Mesendoderm (in vitro differentiated cells): Measurements from ENCODE around the gene ECEL1.

Experiments
- DNase-seq: peaks from one replicate; pipeline ENCODE4 v3.0.0; 2013
- H2AK5ac ChIP-seq: 2 replicates; pipeline ENCODE4 v1.6.1; 2013; ENCODE audit warnings: low read length, inconsistent platforms
- H2BK120ac ChIP-seq: 2 replicates; pipeline ENCODE4 v1.6.1; 2013; ENCODE audit warnings: low read depth, mild to moderate bottlenecking, low read length, moderate library complexity, mixed read lengths
- H2BK15ac ChIP-seq: replicated peaks from 2 replicates; pipeline ENCODE4 v1.6.1; 2013; ENCODE audit warnings: low read depth, mild to moderate bottlenecking, moderate library complexity
- H2BK5ac ChIP-seq: 2 replicates; pipeline ENCODE4 v1.6.1; 2013; ENCODE audit warnings: low read length, inconsistent platforms
- H3K18ac ChIP-seq: 2 replicates; pipeline ENCODE4 v1.6.1; 2013; ENCODE audit warnings: mild to moderate bottlenecking, low read length, mixed read lengths
- H3K23ac ChIP-seq: one replicate; pipeline ENCODE4 v1.6.1; 2013; ENCODE audit warnings: low read length
- H3K27ac ChIP-seq: 2 replicates; pipeline ENCODE4 v1.5.1; 2013; ENCODE audit warnings: low read depth, mild to moderate bottlenecking, inconsistent platforms, low read length, moderate library complexity
- H3K27me3 ChIP-seq: 2 replicates; pipeline ENCODE4 v1.6.1; 2013; ENCODE audit warnings: low read length, control low read depth, mild to moderate bottlenecking, inconsistent platforms; ENCODE audit not compliant: insufficient read depth, poor library complexity
- H3K36me3 ChIP-seq: 2 replicates; pipeline ENCODE4 v1.6.1; 2013; ENCODE audit warnings: low read length, inconsistent platforms; ENCODE audit not compliant: control insufficient read depth, insufficient read depth
- H3K4ac ChIP-seq: one replicate; pipeline ENCODE4 v1.6.1; 2013; ENCODE audit warnings: low read depth, mild to moderate bottlenecking, low read length, moderate library complexity
- H3K4me1 ChIP-seq: 2 replicates; pipeline ENCODE4 v1.6.1; 2013; ENCODE audit warnings: low read depth, low read length, inconsistent platforms; ENCODE audit not compliant: control insufficient read depth
- H3K4me2 ChIP-seq: 2 replicates; pipeline ENCODE4 v1.6.1; 2013; ENCODE audit warnings: low read length
- H3K4me3 ChIP-seq: 2 replicates; pipeline ENCODE4 v1.5.1; 2013; ENCODE audit warnings: mild to moderate bottlenecking, low read length
- H3K56ac ChIP-seq: one replicate; pipeline ENCODE4 v1.6.1; 2013; ENCODE audit warnings: low read length
- H3K79me1 ChIP-seq: 2 replicates; pipeline ENCODE4 v1.6.1; 2013; ENCODE audit warnings: low read length, inconsistent platforms
- H3K79me2 ChIP-seq: 2 replicates; pipeline ENCODE4 v1.6.1; 2013; ENCODE audit warnings: mild to moderate bottlenecking, low read length; ENCODE audit not compliant: control insufficient read depth, insufficient read depth
- H3K9ac ChIP-seq: 2 replicates; pipeline ENCODE4 v1.6.1; 2013; ENCODE audit warnings: low read length, inconsistent platforms
- H4K5ac ChIP-seq: one replicate; pipeline ENCODE4 v1.6.1; 2013; ENCODE audit warnings: low read length
- H4K8ac ChIP-seq: one replicate; pipeline ENCODE4 v1.6.1; 2013; ENCODE audit warnings: low read depth, mild to moderate bottlenecking, control low read depth, low read length, moderate library complexity
- WGBS: extraction: QIAGEN DNeasy Blood & Tissue Kit; methylation state at CpG from one replicate; pipeline ENCODE4 v1.1.7; 2013; ENCODE audit warnings: low lambda C conversion rate, missing lambda C conversion rate; ENCODE audit not compliant: insufficient coverage; ENCODE audit errors: extremely low coverage; 5-methylcytosine and 5-hydroxymethylcytosine counted together

Gene ECEL1

DNA sequence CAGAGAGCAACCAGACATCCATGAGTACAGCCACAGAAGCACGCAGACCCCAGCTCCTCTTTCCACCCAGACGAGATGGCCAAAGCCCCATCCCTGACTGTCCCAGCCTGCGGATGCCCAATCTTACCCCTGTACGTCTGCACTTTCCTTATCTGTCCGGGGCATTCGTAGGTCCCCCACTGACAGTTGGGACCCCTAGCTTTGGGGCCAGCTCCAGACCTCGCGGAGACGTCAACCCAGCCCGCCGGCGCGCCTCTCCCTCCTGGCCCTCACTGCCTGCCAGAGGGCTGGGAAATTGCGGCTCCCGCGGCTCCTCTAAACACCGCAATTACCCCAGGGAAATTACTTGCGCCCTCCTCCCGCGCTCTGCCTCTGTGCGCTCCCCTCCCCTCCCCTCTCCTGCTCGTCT, 2.3 kb downstream of the ECEL1 start:
- H4K5ac ChIP-seq, result no peak overlapping the region
- no peaks in the 10 kb centered on the region for H3K79me2 ChIP-seq
- H2AK5ac ChIP-seq, result no peak overlapping the region
- no peak overlapping the region for H3K4ac ChIP-seq
- WGBS, result no CpG with 5 or more reads among the region's 22 CpGs
- H2BK5ac ChIP-seq, result no peak overlapping the region
- H3K4me1 ChIP-seq, result no peaks in the 10 kb centered on the region
- H3K56ac ChIP-seq, result no peak overlapping the region
- H3K27me3 ChIP-seq, result peaks cover 25% of the 10 kb centered on the region
- DNase-seq, result peak; percentile 14
- H3K4me2 ChIP-seq, result no peak overlapping the region
- no peaks in the 10 kb centered on the region for H3K36me3 ChIP-seq
- no peak overlapping the region for H3K23ac ChIP-seq
- no peak overlapping the region for H3K18ac ChIP-seq
- H2BK15ac ChIP-seq, result no peak overlapping the region
- H3K79me1 ChIP-seq, result no peaks in the 10 kb centered on the region
- no peak overlapping the region for H3K4me3 ChIP-seq
- no peak overlapping the region for H3K27ac ChIP-seq
- no peak overlapping the region for H4K8ac ChIP-seq
- H2BK120ac ChIP-seq, result no peak overlapping the region
- H3K9ac ChIP-seq, result no peak overlapping the region

DNA sequence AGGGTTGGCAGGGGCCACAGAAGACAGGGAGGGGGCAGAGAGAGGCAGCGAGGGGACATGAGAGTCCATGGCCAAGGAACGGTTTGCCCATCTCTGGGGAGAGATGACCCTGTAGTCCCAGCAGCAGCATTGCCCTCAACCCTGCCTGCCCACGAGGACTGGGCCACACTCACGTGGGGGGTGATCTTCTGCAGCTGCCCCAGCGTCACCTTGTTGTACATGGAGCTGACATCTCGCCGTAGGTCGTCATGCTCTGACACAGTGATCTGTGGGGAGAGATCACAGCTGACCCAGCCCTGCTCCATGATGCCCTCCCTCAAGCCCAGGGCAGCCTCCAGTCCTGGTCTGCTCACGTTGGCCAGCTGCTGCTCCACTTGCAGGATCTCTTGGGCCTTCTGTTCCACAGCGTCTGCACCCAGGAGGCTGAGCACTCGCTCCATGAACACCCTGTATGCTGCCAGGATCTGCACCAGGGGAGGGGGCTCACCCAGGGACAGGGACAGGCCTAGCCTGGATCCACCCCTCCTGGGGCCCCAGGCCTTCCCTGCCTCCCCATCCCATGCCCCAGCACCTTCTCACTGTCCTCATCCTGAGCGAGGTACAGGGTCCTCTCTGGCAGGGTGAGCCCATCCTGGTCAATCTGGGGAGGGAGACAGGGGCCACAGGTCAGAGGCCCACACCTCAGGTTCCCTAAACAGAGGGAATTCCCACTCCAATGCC, 2.8 kb downstream of the ECEL1 start:
- Histone ChIP-seq H2BK120ac (no peak overlapping the region), H3K4me2 (no peak overlapping the region), H3K79me1 (no peaks in the 10 kb centered on the region), H3K4me3 (no peak overlapping the region), H3K79me2 (no peaks in the 10 kb centered on the region), H2BK15ac (no peak overlapping the region), H4K5ac (no peak overlapping the region), H3K56ac (no peak overlapping the region), H3K27ac (no peak overlapping the region), H2AK5ac (no peak overlapping the region), H2BK5ac (no peak overlapping the region), H3K9ac (no peak overlapping the region), H4K8ac (no peak overlapping the region), H3K4ac (no peak overlapping the region), H3K23ac (no peak overlapping the region), H3K27me3 (peaks cover 25% of the 10 kb centered on the region), H3K36me3 (no peaks in the 10 kb centered on the region), H3K18ac (no peak overlapping the region), H3K4me1 (no peaks in the 10 kb centered on the region)
- no CpG with 5 or more reads among the region's 12 CpGs for WGBS
- no peak for DNase-seq

DNA sequence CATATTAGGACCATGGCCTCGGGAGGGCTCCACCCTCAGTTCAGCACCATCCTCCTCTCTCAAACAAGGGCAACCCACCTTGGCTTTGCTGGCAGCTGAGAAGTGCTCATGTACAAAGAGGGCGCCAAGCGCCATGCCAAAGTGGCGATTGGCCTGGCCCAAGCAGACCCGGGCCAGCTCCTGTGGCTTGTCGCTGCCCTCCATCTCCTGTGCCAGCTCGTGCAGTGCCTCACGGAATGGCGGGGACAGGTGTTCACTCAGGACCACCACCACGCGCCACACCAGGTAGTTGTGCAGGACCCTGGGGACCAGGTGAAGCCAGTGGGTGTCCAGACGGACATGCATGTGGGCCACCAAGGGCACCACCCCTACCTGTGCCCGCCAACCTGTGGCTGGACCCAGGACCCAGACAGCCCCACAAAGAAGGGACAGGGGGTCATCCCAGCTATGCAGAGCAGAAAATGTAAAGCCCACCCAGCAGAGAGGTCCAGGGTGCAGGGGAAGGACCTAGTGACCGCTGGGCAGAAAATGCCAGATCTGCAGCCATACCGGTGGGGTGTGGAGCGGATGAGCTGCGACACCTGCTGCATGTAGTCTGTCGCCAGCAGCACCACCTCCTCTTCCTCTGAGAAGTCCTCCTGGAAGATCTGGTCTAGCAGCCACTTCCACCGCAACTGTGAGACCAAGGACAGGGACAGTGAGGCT, 3.6 kb downstream of the ECEL1 start:
- Histone ChIP-seq H3K79me2 (no peaks in the 10 kb centered on the region), H3K4me1 (no peaks in the 10 kb centered on the region), H2BK120ac (no peak overlapping the region), H3K23ac (no peak overlapping the region), H3K56ac (no peak overlapping the region), H3K27me3 (peaks cover 25% of the 10 kb centered on the region), H3K18ac (no peak overlapping the region), H3K79me1 (no peaks in the 10 kb centered on the region), H4K8ac (no peak overlapping the region), H3K4me2 (no peak overlapping the region), H3K4ac (no peak overlapping the region), H2BK15ac (no peak overlapping the region), H4K5ac (no peak overlapping the region), H3K27ac (no peak overlapping the region), H2AK5ac (no peak overlapping the region), H2BK5ac (no peak overlapping the region), H3K36me3 (no peaks in the 10 kb centered on the region), H3K9ac (no peak overlapping the region), H3K4me3 (no peak overlapping the region)
- no peak for DNase-seq
- WGBS, result no CpG with 5 or more reads among the region's 19 CpGs

DNA sequence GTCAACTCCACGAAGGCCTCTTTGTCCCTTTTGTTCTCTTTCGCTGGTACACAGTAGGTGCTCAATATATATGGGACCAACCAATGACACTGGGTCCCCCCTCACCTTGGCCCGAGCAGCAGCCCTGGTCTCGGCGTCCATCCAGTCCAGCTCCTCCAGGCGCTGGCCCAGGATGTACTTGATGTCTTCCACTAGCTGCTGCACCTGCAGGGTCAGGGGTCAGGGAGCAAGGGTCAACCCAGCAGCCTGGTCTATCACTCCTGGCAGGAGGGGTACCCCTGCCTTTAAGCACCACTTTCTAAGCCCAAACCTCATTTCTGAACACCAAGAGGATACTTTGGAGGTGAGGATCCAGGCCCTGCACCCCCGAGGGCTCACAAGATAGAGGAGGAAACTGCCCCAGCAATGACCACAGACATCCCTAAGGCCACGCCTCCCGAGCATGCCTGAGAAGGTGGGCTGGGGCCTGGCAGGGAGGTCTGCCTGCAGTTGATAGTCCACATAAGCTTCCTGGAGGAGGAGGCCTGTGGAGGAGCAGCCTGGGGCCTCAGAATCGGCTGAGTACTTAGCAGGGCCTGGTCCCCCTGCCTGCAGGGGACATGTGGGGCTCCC, 4.2 kb downstream of the ECEL1 start:
- Histone ChIP-seq H3K4me3 (no peak overlapping the region), H2BK15ac (no peak overlapping the region), H3K4ac (no peak overlapping the region), H3K23ac (no peak overlapping the region), H2BK5ac (no peak overlapping the region), H3K4me2 (no peak overlapping the region), H3K79me1 (no peaks in the 10 kb centered on the region), H3K36me3 (no peaks in the 10 kb centered on the region), H4K8ac (no peak overlapping the region), H3K27me3 (peaks cover 25% of the 10 kb centered on the region), H3K9ac (no peak overlapping the region), H2BK120ac (no peak overlapping the region), H3K18ac (no peak overlapping the region), H2AK5ac (no peak overlapping the region), H3K27ac (no peak overlapping the region), H3K56ac (no peak overlapping the region), H3K4me1 (no peaks in the 10 kb centered on the region), H3K79me2 (no peaks in the 10 kb centered on the region), H4K5ac (no peak overlapping the region)
- no CpG with 5 or more reads among the region's 10 CpGs for WGBS
- DNase-seq, result no peak

DNA sequence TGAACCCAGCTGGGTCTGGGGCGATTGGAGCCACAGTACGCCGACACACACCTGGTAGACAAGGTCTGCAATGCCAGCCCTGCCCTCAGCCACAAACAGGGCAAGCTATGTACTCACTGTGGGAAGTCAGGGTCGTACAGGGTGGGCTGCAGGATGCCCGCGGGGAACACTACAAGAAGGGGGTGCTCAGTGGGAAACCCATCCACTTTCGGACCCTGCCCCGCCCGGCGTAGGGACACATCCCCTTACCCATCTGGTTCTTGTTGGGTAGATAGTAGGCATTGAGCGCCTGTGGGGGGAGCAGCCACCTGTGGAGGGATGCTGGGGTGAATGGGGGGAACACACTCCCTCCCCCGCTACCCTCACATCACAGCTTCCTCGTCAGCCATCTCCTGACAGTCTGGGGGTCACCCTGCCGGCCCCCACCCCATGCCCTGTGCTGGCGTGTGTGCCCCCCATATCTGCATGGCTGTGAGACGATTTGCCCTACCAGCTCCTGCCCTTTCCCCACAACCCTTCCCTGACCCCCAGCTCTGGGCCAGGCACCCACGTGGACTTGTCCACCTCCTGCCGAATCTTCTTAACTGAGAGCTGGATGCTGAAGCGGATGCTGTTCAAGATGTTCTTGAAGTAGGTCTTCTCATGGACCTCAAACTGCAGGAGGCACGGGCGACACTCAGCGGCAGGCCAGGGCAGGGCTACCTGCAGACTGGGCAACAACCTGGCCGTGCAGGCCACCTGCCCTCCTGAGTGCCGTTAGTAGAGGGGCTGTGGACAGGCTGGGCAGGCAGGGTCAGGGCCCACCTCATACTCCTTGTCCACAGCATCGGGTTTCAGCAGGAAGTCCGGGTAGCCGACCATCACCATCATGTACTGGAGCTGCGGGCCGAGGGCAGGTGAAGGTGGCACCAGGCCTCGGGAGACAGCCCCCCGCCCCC, 5.1 kb downstream of the ECEL1 start:
- no peaks in the 10 kb centered on the region for H3K79me2 ChIP-seq
- H3K56ac ChIP-seq, result peak overlapping the region; percentile 15
- H3K79me1 ChIP-seq, result no peaks in the 10 kb centered on the region
- no peak overlapping the region for H3K18ac ChIP-seq
- no peak overlapping the region for H4K5ac ChIP-seq
- H3K36me3 ChIP-seq, result no peaks in the 10 kb centered on the region
- no peak overlapping the region for H3K4me2 ChIP-seq
- no peak overlapping the region for H3K27ac ChIP-seq
- no CpG with 5 or more reads among the region's 31 CpGs for WGBS
- no peaks in the 10 kb centered on the region for H3K4me1 ChIP-seq
- H3K4me3 ChIP-seq, result no peak overlapping the region
- no peak overlapping the region for H2BK5ac ChIP-seq
- H3K4ac ChIP-seq, result no peak overlapping the region
- no peak overlapping the region for H2AK5ac ChIP-seq
- no peak overlapping the region for H3K9ac ChIP-seq
- H3K23ac ChIP-seq, result no peak overlapping the region
- H3K27me3 ChIP-seq, result peaks cover 25% of the 10 kb centered on the region
- no peak for DNase-seq
- no peak overlapping the region for H2BK120ac ChIP-seq
- H2BK15ac ChIP-seq, result no peak overlapping the region
- no peak overlapping the region for H4K8ac ChIP-seq
